ENCODE measurements around the gene EML6.

EML6 gene

DNA sequence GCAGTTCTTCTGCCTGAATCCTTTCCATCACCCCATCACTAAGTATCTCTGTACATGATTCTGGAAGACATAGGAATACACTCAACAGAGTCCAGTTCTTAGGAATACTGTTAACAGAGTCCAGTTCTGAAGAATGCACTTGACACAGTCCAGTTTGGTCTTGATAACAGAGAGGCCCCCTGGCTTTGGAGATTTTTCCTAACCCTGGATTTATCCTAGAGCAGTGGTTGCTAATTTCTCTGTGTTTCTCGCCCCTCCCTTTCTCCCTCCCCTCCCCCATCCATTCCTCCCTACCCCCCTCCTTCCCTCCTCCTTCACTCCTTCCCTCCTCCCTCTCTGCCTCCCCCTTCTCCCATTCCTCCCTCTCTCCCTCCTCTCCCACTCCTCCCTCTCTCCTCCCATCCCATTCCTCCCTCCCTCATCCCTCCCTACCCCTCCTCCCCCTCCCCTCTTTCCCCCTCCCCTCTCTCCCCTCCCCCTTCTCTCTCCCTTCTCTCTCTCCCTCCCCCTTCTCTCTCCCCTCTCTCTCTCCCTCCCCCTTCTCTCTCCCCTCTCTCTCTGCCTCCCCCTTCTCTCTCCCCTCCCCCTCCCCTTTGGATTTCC is 221.4 kb downstream of the EML6 start:
- Histone ChIP-seq H3K4me1 (ENCODE audit: control insufficient read depth, insufficient read depth, low read length) (peaks cover 9% of the 10 kb centered on the region), H3K27me3 (ENCODE audit: control insufficient read depth in 1 of 2, insufficient read depth in 2 of 2, low read length in 2 of 2) (no peaks in the 10 kb centered on the region), H3K4me3 (ENCODE audit: low read length in 2 of 2) (no peak overlapping the region), H3K9ac (ENCODE audit: low read length in 2 of 2) (no peak overlapping the region), H3K36me3 (ENCODE audit: control insufficient read depth in 2 of 2, insufficient read depth in 2 of 2, low read length in 2 of 2) (no peaks in the 10 kb centered on the region), H3K27ac (ENCODE audit: low read length) (no peak overlapping the region), H3K9me3 (ENCODE audit: control insufficient read depth in 2 of 2, low read length in 2 of 2) (no peaks in the 10 kb centered on the region)

DNA sequence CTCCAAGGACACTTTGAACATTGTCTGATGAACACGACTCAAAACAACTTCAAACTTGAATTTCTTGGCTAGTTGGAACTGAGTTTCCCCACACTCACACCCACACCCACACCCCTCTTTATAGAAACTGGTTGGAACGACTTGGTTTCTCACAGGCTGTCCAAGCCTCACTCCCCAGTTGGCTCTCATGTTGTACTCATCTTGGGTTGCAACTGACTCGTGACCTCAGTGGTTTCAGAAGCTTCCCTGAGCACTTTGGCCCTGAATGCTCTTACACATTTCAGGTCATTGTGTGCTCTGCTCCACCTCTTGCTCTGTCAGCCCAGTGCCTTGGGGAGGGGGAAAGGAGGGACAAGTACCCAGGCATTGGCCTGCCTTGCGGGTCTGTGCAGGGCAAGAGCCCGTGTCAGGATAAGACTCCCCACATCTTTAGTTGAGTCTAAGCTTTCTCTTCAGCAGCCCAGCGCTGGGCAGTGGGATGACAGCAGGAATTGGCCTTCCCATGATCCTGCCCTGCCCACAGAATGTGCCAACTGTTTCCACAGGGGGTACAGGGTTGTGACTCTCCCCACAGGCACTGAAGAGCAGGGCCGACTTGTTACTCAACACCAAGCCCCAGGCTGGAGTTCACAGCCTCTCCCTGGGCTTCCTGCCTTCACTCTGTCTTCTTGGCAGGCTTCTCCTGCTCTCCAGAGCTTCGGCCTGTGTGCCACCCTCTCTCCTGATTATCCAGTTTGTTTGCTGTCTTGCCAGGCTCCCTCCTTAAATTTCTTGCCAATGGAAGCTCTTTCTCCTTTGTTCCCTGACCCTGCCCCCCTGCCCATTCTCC is 222.1 kb downstream of the EML6 start:
- Histone ChIP-seq H3K36me3 (ENCODE audit: control insufficient read depth in 2 of 2, insufficient read depth in 2 of 2, low read length in 2 of 2) (no peaks in the 10 kb centered on the region), H3K9ac (ENCODE audit: low read length in 2 of 2) (no peak overlapping the region)

DNA sequence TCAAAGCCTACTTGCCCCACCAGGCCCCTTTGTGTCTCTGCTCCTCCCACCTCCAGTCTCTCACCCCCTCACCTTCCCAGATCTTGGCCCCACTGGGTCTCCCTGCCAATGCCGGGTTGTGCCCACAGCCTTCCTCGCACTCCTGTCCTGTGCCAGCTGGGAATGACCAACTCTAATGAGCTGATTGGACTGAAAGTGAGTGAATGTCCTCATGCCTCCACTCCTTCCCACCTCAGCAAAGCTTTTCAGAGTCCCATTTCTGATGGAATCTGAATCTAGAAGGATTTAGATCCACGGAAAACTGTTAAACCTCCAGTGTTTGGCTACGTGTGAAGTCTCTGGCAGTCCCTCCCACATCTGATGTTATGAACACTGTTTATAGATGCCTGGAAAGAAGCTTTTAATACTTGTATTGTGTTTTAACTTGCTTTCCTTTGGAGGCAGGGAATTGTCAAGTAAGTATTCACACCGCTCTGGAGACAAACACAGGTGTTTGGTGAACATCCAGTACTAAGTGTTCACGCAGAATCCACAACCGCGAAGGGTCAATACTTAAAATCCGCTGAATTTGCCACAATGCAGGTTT is 222.9 kb downstream of the EML6 start:
- H3K4me1 ChIP-seq (ENCODE audit: control insufficient read depth, insufficient read depth, low read length) = peaks cover 9% of the 10 kb centered on the region
- H3K27me3 ChIP-seq (ENCODE audit: control insufficient read depth in 1 of 2, insufficient read depth in 2 of 2, low read length in 2 of 2) = no peaks in the 10 kb centered on the region
- H3K9ac ChIP-seq (ENCODE audit: low read length in 2 of 2) = no peak overlapping the region
- H3K4me3 ChIP-seq (ENCODE audit: low read length in 2 of 2) = no peak overlapping the region
- no peaks in the 10 kb centered on the region for H3K36me3 ChIP-seq (ENCODE audit: control insufficient read depth in 2 of 2, insufficient read depth in 2 of 2, low read length in 2 of 2)
- no peak overlapping the region for H3K27ac ChIP-seq (ENCODE audit: low read length)
- H3K9me3 ChIP-seq (ENCODE audit: control insufficient read depth in 2 of 2, low read length in 2 of 2) = no peaks in the 10 kb centered on the region

More for the DNA sequence above, 222.1 kb downstream of the EML6 start:
- Histone ChIP-seq H3K9me3 (ENCODE audit: control insufficient read depth in 2 of 2, low read length in 2 of 2) (no peaks in the 10 kb centered on the region), H3K4me1 (ENCODE audit: control insufficient read depth, insufficient read depth, low read length) (peaks cover 9% of the 10 kb centered on the region), H3K4me3 (ENCODE audit: low read length in 2 of 2) (no peak overlapping the region), H3K27ac (ENCODE audit: low read length) (peak overlapping the region; percentile 31), H3K27me3 (ENCODE audit: control insufficient read depth in 1 of 2, insufficient read depth in 2 of 2, low read length in 2 of 2) (no peaks in the 10 kb centered on the region)

DNA sequence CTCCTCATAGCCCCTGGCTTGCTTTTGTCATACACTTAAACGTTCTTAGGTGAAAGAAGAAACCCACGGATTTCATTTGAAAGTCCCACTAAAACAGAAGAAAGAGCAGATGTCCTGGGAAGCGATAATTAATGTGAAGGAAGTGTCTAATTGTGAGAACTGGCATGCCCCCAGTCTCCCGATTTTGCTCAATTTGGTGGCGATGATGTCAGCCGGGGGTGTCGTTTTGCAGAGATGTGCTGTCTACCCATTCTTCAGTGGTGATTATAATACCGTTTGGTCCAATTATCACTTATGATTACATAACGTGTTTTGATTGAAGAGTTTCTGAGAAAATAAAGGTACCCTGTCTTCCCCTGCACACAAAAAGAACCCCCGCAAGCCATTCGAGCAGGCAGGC is 223.7 kb downstream of the EML6 start:
- Histone ChIP-seq H3K4me1 (ENCODE audit: control insufficient read depth, insufficient read depth, low read length) (peaks cover 9% of the 10 kb centered on the region), H3K36me3 (ENCODE audit: control insufficient read depth in 2 of 2, insufficient read depth in 2 of 2, low read length in 2 of 2) (no peaks in the 10 kb centered on the region), H3K4me3 (ENCODE audit: low read length in 2 of 2) (no peak overlapping the region), H3K9ac (ENCODE audit: low read length in 2 of 2) (no peak overlapping the region), H3K27me3 (ENCODE audit: control insufficient read depth in 1 of 2, insufficient read depth in 2 of 2, low read length in 2 of 2) (no peaks in the 10 kb centered on the region), H3K9me3 (ENCODE audit: control insufficient read depth in 2 of 2, low read length in 2 of 2) (no peaks in the 10 kb centered on the region), H3K27ac (ENCODE audit: low read length) (no peak overlapping the region)

DNA sequence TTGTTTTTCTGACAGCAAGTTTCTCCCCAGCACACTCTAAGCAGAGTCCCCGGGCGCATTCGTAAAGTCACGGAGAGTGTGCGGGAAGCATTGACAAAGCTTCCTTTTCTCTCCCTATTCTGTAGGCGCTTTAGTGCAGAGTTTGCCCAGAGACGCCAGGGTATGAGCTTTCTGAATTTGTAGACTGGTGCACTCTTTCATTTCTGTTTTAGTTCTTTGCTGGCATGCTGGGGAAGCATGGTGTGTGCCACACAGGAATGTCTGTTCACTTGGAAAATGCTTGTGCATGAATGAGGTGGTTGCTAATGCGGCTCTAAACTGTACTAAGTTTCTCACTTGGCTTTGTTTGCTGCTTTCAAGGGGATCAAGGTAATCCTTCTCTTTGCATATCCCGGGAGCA is 224.2 kb downstream of the EML6 start:
- H3K9ac ChIP-seq (ENCODE audit: low read length in 2 of 2) = no peak overlapping the region
- H3K4me3 ChIP-seq (ENCODE audit: low read length in 2 of 2) = no peak overlapping the region
- H3K27ac ChIP-seq (ENCODE audit: low read length) = no peak overlapping the region

DNA sequence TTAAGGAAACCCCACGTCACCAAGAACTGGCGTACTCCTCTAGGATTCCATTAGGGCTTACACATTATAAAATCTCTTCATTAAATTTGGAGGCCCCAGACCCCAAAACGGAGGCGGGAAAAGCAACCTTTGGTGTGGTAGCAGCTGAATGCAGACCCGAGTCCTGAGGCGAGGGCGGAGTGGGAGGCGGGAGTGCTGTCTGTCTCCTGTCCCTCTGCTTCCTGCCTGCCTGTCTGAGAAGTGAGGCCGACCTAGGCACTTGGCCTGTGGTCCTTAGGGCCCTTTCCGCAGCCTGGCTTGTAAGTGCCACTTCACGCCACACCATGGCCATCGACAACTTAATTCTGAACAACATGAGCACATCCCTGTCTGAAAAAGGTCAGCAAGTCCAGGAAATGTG is 224.7 kb downstream of the EML6 start:
- H3K9ac ChIP-seq (ENCODE audit: low read length in 2 of 2) = no peak overlapping the region
- H3K9me3 ChIP-seq (ENCODE audit: control insufficient read depth in 2 of 2, low read length in 2 of 2) = no peaks in the 10 kb centered on the region
- no peak overlapping the region for H3K27ac ChIP-seq (ENCODE audit: low read length)
- no peaks in the 10 kb centered on the region for H3K27me3 ChIP-seq (ENCODE audit: control insufficient read depth in 1 of 2, insufficient read depth in 2 of 2, low read length in 2 of 2)
- H3K4me3 ChIP-seq (ENCODE audit: low read length in 2 of 2) = no peak overlapping the region
- H3K36me3 ChIP-seq (ENCODE audit: control insufficient read depth in 2 of 2, insufficient read depth in 2 of 2, low read length in 2 of 2) = no peaks in the 10 kb centered on the region
- peaks cover 9% of the 10 kb centered on the region for H3K4me1 ChIP-seq (ENCODE audit: control insufficient read depth, insufficient read depth, low read length)

More for the DNA sequence above, 224.2 kb downstream of the EML6 start:
- Histone ChIP-seq H3K27me3 (ENCODE audit: control insufficient read depth in 1 of 2, insufficient read depth in 2 of 2, low read length in 2 of 2) (no peaks in the 10 kb centered on the region), H3K36me3 (ENCODE audit: control insufficient read depth in 2 of 2, insufficient read depth in 2 of 2, low read length in 2 of 2) (no peaks in the 10 kb centered on the region), H3K4me1 (ENCODE audit: control insufficient read depth, insufficient read depth, low read length) (peaks cover 9% of the 10 kb centered on the region), H3K9me3 (ENCODE audit: control insufficient read depth in 2 of 2, low read length in 2 of 2) (no peaks in the 10 kb centered on the region)

DNA sequence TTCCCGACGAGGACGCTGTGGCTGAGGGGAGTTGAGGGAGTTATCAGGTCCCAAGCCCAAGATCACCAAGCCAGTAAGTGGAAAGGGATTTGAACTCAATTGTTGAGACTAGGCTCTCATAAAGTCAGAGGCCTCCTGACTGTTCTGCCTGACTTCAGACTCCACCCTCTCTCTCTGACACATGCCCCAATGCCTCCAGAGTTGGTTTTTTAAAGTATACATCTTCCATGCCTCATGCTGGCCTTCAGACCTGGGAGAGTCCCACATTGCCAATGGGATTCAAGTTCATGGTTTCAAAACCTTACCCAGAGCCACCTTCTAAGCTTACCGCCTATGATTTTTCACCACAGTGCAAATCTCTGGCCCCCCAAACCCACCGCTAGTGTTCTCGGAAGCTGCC is 226.0 kb downstream of the EML6 start:
- Histone ChIP-seq H3K36me3 (ENCODE audit: control insufficient read depth in 2 of 2, insufficient read depth in 2 of 2, low read length in 2 of 2) (no peaks in the 10 kb centered on the region), H3K9ac (ENCODE audit: low read length in 2 of 2) (no peak overlapping the region), H3K4me3 (ENCODE audit: low read length in 2 of 2) (no peak overlapping the region), H3K27me3 (ENCODE audit: control insufficient read depth in 1 of 2, insufficient read depth in 2 of 2, low read length in 2 of 2) (no peaks in the 10 kb centered on the region), H3K9me3 (ENCODE audit: control insufficient read depth in 2 of 2, low read length in 2 of 2) (no peaks in the 10 kb centered on the region), H3K27ac (ENCODE audit: low read length) (no peak overlapping the region), H3K4me1 (ENCODE audit: control insufficient read depth, insufficient read depth, low read length) (peaks cover 9% of the 10 kb centered on the region)

DNA sequence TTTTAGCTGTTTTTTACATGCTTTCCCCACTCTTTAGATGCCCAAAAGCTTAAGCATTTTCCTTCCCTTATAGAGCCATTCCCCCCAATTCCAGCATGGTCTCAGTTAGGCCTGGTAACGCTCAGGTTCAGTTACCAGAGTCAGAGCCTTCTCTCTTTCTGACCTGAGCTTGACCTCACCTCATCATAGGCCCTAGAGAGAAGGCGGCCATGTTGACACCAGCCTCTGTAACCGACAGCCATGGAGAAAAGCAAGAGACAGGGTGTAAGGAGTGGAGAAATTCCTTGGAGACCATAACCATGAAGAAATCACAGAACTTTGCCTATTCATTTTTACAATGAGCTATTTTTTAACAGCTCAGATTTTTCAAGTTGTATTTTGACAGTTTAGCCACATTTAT is 227.3 kb downstream of the EML6 start:
- Histone ChIP-seq H3K36me3 (ENCODE audit: control insufficient read depth in 2 of 2, insufficient read depth in 2 of 2, low read length in 2 of 2) (no peaks in the 10 kb centered on the region), H3K4me3 (ENCODE audit: low read length in 2 of 2) (no peak overlapping the region), H3K27me3 (ENCODE audit: control insufficient read depth in 1 of 2, insufficient read depth in 2 of 2, low read length in 2 of 2) (no peaks in the 10 kb centered on the region), H3K27ac (ENCODE audit: low read length) (no peak overlapping the region), H3K4me1 (ENCODE audit: control insufficient read depth, insufficient read depth, low read length) (peaks cover 4% of the 10 kb centered on the region), H3K9ac (ENCODE audit: low read length in 2 of 2) (no peak overlapping the region), H3K9me3 (ENCODE audit: control insufficient read depth in 2 of 2, low read length in 2 of 2) (no peaks in the 10 kb centered on the region)

DNA sequence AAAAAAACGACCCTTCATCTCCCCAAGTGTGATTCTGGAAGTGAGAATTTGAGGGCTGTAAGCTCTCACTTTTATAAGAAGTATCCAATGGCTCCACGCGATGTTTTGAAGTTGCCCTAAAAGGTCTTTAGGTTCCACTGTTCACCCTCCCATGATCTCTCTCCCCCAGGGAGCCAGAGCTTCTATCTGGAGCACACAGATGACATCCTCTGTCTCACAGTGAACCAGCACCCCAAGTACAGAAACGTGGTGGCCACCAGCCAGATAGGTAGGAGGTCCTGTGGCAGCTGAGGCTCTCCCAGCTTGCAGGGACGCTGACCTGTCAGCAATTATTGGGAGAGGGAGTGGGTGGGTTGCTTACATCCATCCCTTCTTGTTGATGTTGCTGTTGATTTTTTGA is 229.0 kb downstream of the EML6 start:
- no peak overlapping the region for H3K9ac ChIP-seq (ENCODE audit: low read length in 2 of 2)
- H3K27ac ChIP-seq (ENCODE audit: low read length) = no peak overlapping the region
- no peaks in the 10 kb centered on the region for H3K36me3 ChIP-seq (ENCODE audit: control insufficient read depth in 2 of 2, insufficient read depth in 2 of 2, low read length in 2 of 2)
- H3K4me1 ChIP-seq (ENCODE audit: control insufficient read depth, insufficient read depth, low read length) = no peaks in the 10 kb centered on the region
- H3K4me3 ChIP-seq (ENCODE audit: low read length in 2 of 2) = no peak overlapping the region
- H3K27me3 ChIP-seq (ENCODE audit: control insufficient read depth in 1 of 2, insufficient read depth in 2 of 2, low read length in 2 of 2) = no peaks in the 10 kb centered on the region
- no peaks in the 10 kb centered on the region for H3K9me3 ChIP-seq (ENCODE audit: control insufficient read depth in 2 of 2, low read length in 2 of 2)

DNA sequence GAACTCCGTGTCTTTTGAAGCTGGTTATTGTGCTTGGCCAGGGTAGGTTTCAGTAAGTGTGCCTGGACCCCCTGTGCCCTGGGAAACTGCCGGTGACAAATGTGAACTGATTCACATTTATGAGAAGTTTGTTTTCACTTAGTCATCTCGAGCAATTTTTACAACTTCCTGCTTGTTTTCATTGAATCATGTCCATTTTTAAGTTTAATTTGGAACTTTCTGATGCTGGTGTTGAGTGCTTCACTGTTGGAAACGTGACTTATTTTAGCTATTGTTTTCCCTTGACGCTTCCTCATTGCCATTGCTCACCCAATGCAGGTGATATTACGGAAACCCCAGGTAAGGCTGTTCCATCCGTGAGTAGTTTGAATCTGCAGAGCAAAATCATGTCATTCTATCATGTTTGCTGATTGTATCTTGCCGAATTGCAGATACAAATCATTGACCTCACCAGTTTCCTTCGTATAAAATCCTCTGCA is 229.6 kb downstream of the EML6 start:
- H3K4me1 ChIP-seq (ENCODE audit: control insufficient read depth, insufficient read depth, low read length) = no peaks in the 10 kb centered on the region
- H3K27ac ChIP-seq (ENCODE audit: low read length) = no peak overlapping the region
- H3K36me3 ChIP-seq (ENCODE audit: control insufficient read depth in 2 of 2, insufficient read depth in 2 of 2, low read length in 2 of 2) = no peaks in the 10 kb centered on the region

DNA sequence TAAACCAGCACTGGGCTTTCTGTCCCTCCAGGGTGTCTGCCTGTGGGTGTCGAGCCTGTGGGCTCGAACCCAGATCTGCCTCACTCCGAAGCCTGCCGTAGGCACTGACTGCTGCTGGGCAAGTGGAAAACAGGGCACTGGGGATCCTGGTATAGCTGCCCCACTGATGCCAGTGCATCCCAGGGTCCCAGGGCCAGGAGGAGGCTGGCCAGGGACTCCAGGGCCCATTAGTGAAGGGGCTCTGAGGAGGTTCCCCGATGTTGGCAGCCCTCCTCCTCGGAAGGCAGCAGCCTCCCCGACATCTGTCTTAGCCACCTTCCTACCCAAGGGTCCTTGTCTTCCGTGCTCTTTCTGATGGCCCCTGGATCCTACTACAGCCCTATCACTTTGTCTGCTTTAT is 230.7 kb downstream of the EML6 start:
- Histone ChIP-seq H3K4me3 (ENCODE audit: low read length in 2 of 2) (no peak overlapping the region), H3K9ac (ENCODE audit: low read length in 2 of 2) (no peak overlapping the region), H3K9me3 (ENCODE audit: control insufficient read depth in 2 of 2, low read length in 2 of 2) (no peaks in the 10 kb centered on the region), H3K36me3 (ENCODE audit: control insufficient read depth in 2 of 2, insufficient read depth in 2 of 2, low read length in 2 of 2) (no peaks in the 10 kb centered on the region), H3K4me1 (ENCODE audit: control insufficient read depth, insufficient read depth, low read length) (no peaks in the 10 kb centered on the region), H3K27ac (ENCODE audit: low read length) (no peak overlapping the region), H3K27me3 (ENCODE audit: control insufficient read depth in 1 of 2, insufficient read depth in 2 of 2, low read length in 2 of 2) (no peaks in the 10 kb centered on the region)

More for the DNA sequence above, 229.6 kb downstream of the EML6 start:
- no peak overlapping the region for H3K9ac ChIP-seq (ENCODE audit: low read length in 2 of 2)
- H3K9me3 ChIP-seq (ENCODE audit: control insufficient read depth in 2 of 2, low read length in 2 of 2) = no peaks in the 10 kb centered on the region
- H3K27me3 ChIP-seq (ENCODE audit: control insufficient read depth in 1 of 2, insufficient read depth in 2 of 2, low read length in 2 of 2) = no peaks in the 10 kb centered on the region
- H3K4me3 ChIP-seq (ENCODE audit: low read length in 2 of 2) = no peak overlapping the region
